A549 (cell line): ENCODE data around the gene SLC16A10. TPM values are rescaled to one million over a fixed set of nuclear protein-coding genes. Genes with fewer than 3 reads are reported as not detected.

ENCODE experiments used
- ATAC-seq, 2 experiments: fragments of 200-7000 bp in 1 of 2; fragments of >200 bp in 1 of 2; cut with Nextera tagmentation in 1 of 2; cut with Tn5 transposase in 1 of 2; 3 replicates each; pipeline versions ENCODE4 v1.8.0 to v1.9.1; 2018 to 2020; ENCODE audit warnings: mild to moderate bottlenecking in 1 of 2, moderate library complexity in 1 of 2
- CTCF ChIA-PET: fragments of 300-600 bp; sonication (Branson Sonifier 250); formaldehyde crosslinking; extraction: SDS; loops from one replicate; lab custom pipeline; 2021; ENCODE audit warnings: antibody characterized with exemption, inconsistent platforms; lab: Yijun Ruan, JAX
- POLR2A ChIA-PET: fragments of 350-600 bp; formaldehyde crosslinking; extraction: SDS; loops from one replicate; lab custom pipeline; 2021; ENCODE audit warnings: antibody characterized with exemption, inconsistent platforms; lab: Yijun Ruan, JAX
- DNase-seq, 2 experiments: peaks; one replicate each; pipeline versions ENCODE4 v3.0.0 to v3.0.0-alpha.2; 2011 to 2016; ENCODE audit warnings: low read depth in 1 of 2, low spot score in 1 of 2
- FAIRE-seq: peaks from 2 replicates; lab custom pipeline; 2011; peaks lifted over from hg19 to GRCh38; lab: Jason Lieb, UNC
- H3K27ac ChIP-seq, 2 experiments: fragments of >200 bp; sonication (Bioruptor Twin); formaldehyde crosslinking; 3 replicates each; pipeline ENCODE4 v1.5.1; 2016 to 2017
- H3K4me1 ChIP-seq: fragments of >200 bp; sonication (Bioruptor Twin); formaldehyde crosslinking; 3 replicates; pipeline ENCODE4 v1.6.1; 2016
- H3K4me2 ChIP-seq: fragments of >200 bp; sonication (Bioruptor Twin); formaldehyde crosslinking; 3 replicates; pipeline ENCODE4 v1.6.1; 2016
- H3K4me3 ChIP-seq: fragments of >200 bp; sonication (Bioruptor Twin); formaldehyde crosslinking; 3 replicates; pipeline ENCODE4 v1.5.1; 2016
- H3K9me3 ChIP-seq: fragments of >200 bp; sonication (Bioruptor Twin); formaldehyde crosslinking; 3 replicates; pipeline ENCODE4 v1.6.1; 2016
- BHLHE40 ChIP-seq: IDR thresholded peaks from 2 replicates; pipeline ENCODE4 v1.6.1; 2012; ENCODE audit warnings: low read depth, low read length, inconsistent platforms
- CBX8 ChIP-seq: fragments of 200-600 bp; sonication (generic); IDR thresholded peaks from 2 replicates; pipeline ENCODE4 v1.6.1; 2016
- EHF ChIP-seq: fragments of 250-450 bp; sonication (Bioruptor Pico); IDR thresholded peaks from 2 replicates; pipeline ENCODE4 v1.5.0; 2020; ENCODE audit warnings: mild to moderate bottlenecking
- EHMT2 ChIP-seq: fragments of 200-600 bp; sonication (generic); IDR thresholded peaks from 2 replicates; pipeline ENCODE4 v1.6.1; 2016; ENCODE audit warnings: antibody characterized with exemption, low read depth, mild to moderate bottlenecking, moderate library complexity
- FOSB ChIP-seq: fragments of 250-450 bp; sonication (Bioruptor Pico); IDR thresholded peaks from 2 replicates; pipeline ENCODE4 v1.5.0; 2020; ENCODE audit warnings: mild to moderate bottlenecking, moderate library complexity
- HOXB13 ChIP-seq: fragments of 250-450 bp; sonication (Bioruptor Pico); IDR thresholded peaks from 2 replicates; pipeline ENCODE4 v1.5.0; 2020; ENCODE audit warnings: low read depth, mild to moderate bottlenecking, moderate library complexity
- HOXB5 ChIP-seq: fragments of 250-450 bp; sonication (Bioruptor Pico); IDR thresholded peaks from 2 replicates; pipeline ENCODE4 v1.5.0; 2020; ENCODE audit warnings: mild to moderate bottlenecking, moderate library complexity
- KDM1A ChIP-seq: fragments of 200-600 bp; sonication (generic); IDR thresholded peaks from 2 replicates; pipeline ENCODE4 v1.6.1; 2016; ENCODE audit warnings: low read depth, mild to moderate bottlenecking
- MAFK ChIP-seq: fragments of 450-650 bp; IDR thresholded peaks from 2 replicates; pipeline ENCODE4 v1.6.1; 2014; ENCODE audit not compliant: partially characterized antibody
- NPAS2 ChIP-seq: fragments of 250-450 bp; sonication (Bioruptor Pico); IDR thresholded peaks from 2 replicates; pipeline ENCODE4 v1.8.0; 2022; ENCODE audit warnings: mild to moderate bottlenecking, moderate library complexity, borderline replicate concordance
- POLR2A ChIP-seq: IDR thresholded peaks from 2 replicates; pipeline ENCODE4 v1.6.1; 2012; ENCODE audit warnings: mild to moderate bottlenecking, low read length
- POLR2AphosphoS2 ChIP-seq: conservative IDR thresholded peaks from 2 replicates; pipeline ENCODE4 v1.6.1; 2012; ENCODE audit warnings: low read length, improper control_type of control experiment, inconsistent platforms
- RFX5 ChIP-seq: fragments of 450-650 bp; IDR thresholded peaks from 2 replicates; pipeline ENCODE4 v1.7.1; 2014; ENCODE audit warnings: antibody characterized with exemption, mild to moderate bottlenecking, moderate library complexity
- RNF2 ChIP-seq: fragments of 200-600 bp; sonication (generic); IDR thresholded peaks from 2 replicates; pipeline ENCODE4 v1.6.1; 2016; ENCODE audit warnings: low read depth, mild to moderate bottlenecking, antibody characterized with exemption, moderate library complexity, borderline replicate concordance
- ZSCAN20 ChIP-seq: fragments of 250-450 bp; sonication (Bioruptor Pico); IDR thresholded peaks from 2 replicates; pipeline ENCODE4 v1.8.0; 2022; ENCODE audit warnings: mild to moderate bottlenecking, moderate library complexity
- WGBS: methylation state at CpG from one replicate; pipeline ENCODE4 v1.1.6; 2017; ENCODE audit errors: missing lambda C conversion rate; 5-methylcytosine and 5-hydroxymethylcytosine counted together
- polyA plus RNA-seq, 4 experiments: library from polyadenylated mRNA; depleted of rRNA in 3 of 4; stranded (reverse); fragments of >200 nt; fragmentation: RNase III in 1 of 4; extraction: RNeasy Plus Mini Kit Qiagen cat#74134 plus additional on column Dnase treatment in 1 of 4; gene quantifications; 2 replicates in 3 of 4; 3 replicates in 1 of 4; pipeline ENCODE4 v1.2.3, GENCODE V29; 2011 to 2017
- TF ChIP-seq, protein P1 (sequence below): fragments of 250-450 bp; sonication (Bioruptor Pico); IDR thresholded peaks from 2 replicates; pipeline ENCODE4 v1.5.0; 2021; ENCODE audit warnings: mild to moderate bottlenecking, moderate library complexity, borderline replicate concordance
- TF ChIP-seq, protein P2 (sequence below): IDR thresholded peaks from 2 replicates; pipeline ENCODE4 v1.6.1; 2012; ENCODE audit warnings: low read depth, borderline replicate concordance
- TF ChIP-seq, protein P3 (sequence below): IDR thresholded peaks from 2 replicates; pipeline ENCODE4 v1.6.1; 2012
- TF ChIP-seq, protein P4 (sequence below): fragments of >200 bp; sonication (Bioruptor Twin); formaldehyde crosslinking; IDR thresholded peaks from 2 replicates; pipeline ENCODE4 v1.6.1; 2016
- TF ChIP-seq, protein P5 (sequence below): fragments of 200-600 bp; sonication (generic); IDR thresholded peaks from 2 replicates; pipeline ENCODE4 v1.6.1; 2016; ENCODE audit warnings: antibody characterized with exemption, mild to moderate bottlenecking, moderate library complexity

The SLC16A10 gene
- polyA plus RNA-seq, 2 of the 4 experiments (the other 2 are of a cell fraction), result 0.27 to 1.00 TPM

DNA sequence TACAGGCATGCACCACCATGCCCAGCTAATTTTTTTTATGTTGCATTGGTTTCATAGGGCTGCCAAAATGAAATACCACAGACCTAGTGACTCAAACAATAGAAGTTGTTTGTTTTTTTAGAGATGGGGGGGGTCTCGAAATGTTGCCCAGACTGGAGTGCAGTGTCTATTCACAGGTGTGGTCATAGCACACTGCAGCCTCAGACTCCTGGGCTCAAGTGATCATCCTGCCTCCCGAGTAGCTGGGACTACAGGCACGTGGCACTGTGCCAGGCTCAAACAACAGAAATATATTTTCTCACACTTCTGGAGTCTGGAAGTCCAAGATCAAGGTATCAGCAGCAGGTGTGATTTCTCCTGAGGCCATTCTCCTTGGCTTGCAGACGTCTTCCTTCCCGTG lies 6.6 kb upstream of the SLC16A10 start:
- no peaks in the 10 kb centered on the region for H3K4me1 ChIP-seq
- TF ChIP-seq EHF (CRISPR knock-in tag) (no peak), RFX5 (no peak), HOXB13 (CRISPR knock-in tag) (no peak), BHLHE40 (no peak), EHMT2 (no peak)
- TF ChIP-seq, protein P1, sequence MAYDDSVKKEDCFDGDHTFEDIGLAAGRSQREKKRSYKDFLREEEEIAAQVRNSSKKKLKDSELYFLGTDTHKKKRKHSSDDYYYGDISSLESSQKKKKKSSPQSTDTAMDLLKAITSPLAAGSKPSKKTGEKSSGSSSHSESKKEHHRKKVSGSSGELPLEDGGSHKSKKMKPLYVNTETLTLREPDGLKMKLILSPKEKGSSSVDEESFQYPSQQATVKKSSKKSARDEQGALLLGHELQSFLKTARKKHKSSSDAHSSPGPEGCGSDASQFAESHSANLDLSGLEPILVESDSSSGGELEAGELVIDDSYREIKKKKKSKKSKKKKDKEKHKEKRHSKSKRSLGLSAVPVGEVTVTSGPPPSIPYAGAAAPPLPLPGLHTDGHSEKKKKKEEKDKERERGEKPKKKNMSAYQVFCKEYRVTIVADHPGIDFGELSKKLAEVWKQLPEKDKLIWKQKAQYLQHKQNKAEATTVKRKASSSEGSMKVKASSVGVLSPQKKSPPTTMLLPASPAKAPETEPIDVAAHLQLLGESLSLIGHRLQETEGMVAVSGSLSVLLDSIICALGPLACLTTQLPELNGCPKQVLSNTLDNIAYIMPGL (CRISPR knock-in tag), result no peak
- no peak for FAIRE-seq
- no peaks in the 10 kb centered on the region for H3K9me3 ChIP-seq
- DNase-seq, result no peak
- no peak overlapping the region for H3K4me2 ChIP-seq
- no peak for ATAC-seq
- no peak overlapping the region for H3K27ac ChIP-seq
- H3K4me3 ChIP-seq, result no peak overlapping the region
- ChIA-PET POLR2A (no interaction called here), CTCF (no interaction called here)
- WGBS, result 30% methylated on average over 5 of the region's 5 CpGs

DNA sequence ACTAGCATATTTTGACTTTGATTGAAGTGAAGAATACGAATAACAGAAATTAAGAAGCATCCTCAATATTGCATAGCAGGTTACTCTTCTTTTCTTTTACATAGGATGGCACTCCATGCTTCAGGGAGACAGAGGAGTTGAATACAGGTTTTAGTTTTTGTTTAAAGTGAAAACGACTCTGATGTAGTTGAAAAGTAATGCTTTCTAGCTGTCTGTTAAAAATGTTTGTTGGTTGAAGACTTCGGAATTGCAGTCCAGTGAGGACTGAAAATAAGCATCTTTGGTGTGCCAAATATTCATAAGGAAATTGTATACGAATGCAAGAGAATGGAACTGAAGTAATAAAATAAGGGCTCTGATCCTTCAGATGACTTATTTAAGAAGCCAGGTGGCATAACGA lies 618 bp upstream of the SLC16A10 start:
- CTCF ChIA-PET, result no interaction called here
- H3K4me2 ChIP-seq, result peak overlapping the region; percentile 95
- no peak for ATAC-seq
- H3K4me1 ChIP-seq, result no peaks in the 10 kb centered on the region
- TF ChIP-seq CBX8, result peak; percentile 92
- peak; percentile 95; the same call in 1 of the 2 replicates for TF ChIP-seq RNF2
- TF ChIP-seq, protein P2, sequence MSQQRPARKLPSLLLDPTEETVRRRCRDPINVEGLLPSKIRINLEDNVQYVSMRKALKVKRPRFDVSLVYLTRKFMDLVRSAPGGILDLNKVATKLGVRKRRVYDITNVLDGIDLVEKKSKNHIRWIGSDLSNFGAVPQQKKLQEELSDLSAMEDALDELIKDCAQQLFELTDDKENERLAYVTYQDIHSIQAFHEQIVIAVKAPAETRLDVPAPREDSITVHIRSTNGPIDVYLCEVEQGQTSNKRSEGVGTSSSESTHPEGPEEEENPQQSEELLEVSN, result no peak
- TF ChIP-seq, all 56 proteins: peak for 2
- 16% methylated on average over 5 of the region's 5 CpGs for whole genome bisulfite sequencing
- H3K27ac ChIP-seq, result peak overlapping the region in 1 of 2 experiments; percentile 76; a peak in 2 of 6 replicates
- no peak for FAIRE-seq
- no peak for DNase-seq
- POLR2A ChIA-PET, result no interaction called here
- H3K4me3 ChIP-seq, result peak overlapping the region; percentile 70
- no peaks in the 10 kb centered on the region for H3K9me3 ChIP-seq

DNA sequence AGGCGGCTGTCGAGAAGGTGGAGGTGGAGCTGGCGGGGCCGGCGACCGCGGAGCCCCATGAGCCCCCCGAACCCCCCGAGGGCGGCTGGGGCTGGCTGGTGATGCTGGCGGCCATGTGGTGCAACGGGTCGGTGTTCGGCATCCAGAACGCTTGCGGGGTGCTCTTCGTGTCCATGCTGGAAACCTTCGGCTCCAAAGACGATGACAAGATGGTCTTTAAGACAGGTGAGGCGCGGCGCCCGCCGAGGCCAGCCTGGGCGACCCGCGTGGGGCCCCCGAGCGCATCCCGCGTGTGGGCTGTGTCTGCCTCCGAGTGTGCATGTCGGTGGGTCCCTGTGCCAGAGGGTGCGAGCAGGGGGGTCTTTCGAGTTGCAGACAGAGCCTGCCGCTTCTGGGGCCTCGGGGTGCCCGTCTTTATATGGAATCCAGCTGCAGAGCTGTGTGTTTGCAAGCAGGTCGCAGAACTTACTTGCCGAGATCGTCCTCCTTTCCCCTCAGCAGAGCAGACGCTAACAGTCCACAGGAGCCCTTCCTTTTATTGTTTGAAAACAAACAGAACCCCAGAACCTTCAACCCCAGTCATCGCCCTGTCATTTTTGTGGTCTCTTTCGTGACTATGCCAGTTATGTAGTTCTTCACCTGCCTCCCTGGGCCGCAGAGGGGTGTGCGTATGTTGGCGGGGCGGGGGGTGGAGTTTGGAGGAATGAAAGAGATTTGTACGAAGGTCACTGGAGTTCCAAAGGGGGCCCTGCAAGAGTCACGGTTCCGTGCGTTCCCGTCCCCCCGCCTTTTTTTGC lies 766 bp downstream of the SLC16A10 start:
- H3K4me3 ChIP-seq, result peak overlapping the region; percentile 70
- FAIRE-seq, result no peak
- TF ChIP-seq NPAS2 (CRISPR knock-in tag), result no peak
- TF ChIP-seq, all 56 proteins: peak for 0
- CTCF ChIA-PET, result no interaction called here
- POLR2A ChIA-PET, result no interaction called here
- H3K9me3 ChIP-seq, result no peaks in the 10 kb centered on the region
- H3K27ac ChIP-seq, result peak overlapping the region; percentile 39 to 76; a peak in 4 of 6 replicates
- H3K4me1 ChIP-seq, result no peaks in the 10 kb centered on the region
- ATAC-seq (peak; percentile 12 to 47; a peak in 2 of 6 replicates), DNase-seq (no peak)
- peak overlapping the region; percentile 95 for H3K4me2 ChIP-seq
- 41% methylated on average over 17 of the region's 54 CpGs for WGBS

DNA sequence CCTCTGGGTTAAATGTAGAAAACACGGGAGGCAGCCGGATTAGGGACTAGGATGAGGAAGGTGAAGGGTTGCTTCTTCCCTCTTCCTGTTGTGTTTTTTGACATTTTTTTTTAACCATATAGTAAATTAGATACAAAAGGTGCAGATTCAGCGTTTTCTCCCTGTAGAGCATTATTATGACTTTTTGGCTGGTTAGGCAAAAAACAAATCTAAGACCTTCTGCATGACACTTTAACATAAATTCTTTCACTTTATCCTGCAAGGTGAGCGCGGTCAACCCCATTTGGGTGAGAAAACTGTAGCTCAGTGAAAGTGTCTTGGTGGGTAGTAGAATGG lies 1.3 kb downstream of the SLC16A10 start:
- TF ChIP-seq MAFK (peak; percentile 74), POLR2AphosphoS2 (no peak), POLR2A (no peak)
- Histone ChIP-seq H3K27ac (no peak overlapping the region), H3K4me1 (no peaks in the 10 kb centered on the region), H3K4me3 (peak overlapping the region; percentile 70; the same call in 2 of the 3 replicates), H3K9me3 (no peaks in the 10 kb centered on the region), H3K4me2 (peak overlapping the region; percentile 95; the same call in 1 of the 3 replicates)
- ChIA-PET POLR2A (no interaction called here), CTCF (no interaction called here)
- WGBS, result 78% methylated on average over 5 of the region's 5 CpGs
- DNase-seq (no peak), ATAC-seq (no peak), FAIRE-seq (no peak)

DNA sequence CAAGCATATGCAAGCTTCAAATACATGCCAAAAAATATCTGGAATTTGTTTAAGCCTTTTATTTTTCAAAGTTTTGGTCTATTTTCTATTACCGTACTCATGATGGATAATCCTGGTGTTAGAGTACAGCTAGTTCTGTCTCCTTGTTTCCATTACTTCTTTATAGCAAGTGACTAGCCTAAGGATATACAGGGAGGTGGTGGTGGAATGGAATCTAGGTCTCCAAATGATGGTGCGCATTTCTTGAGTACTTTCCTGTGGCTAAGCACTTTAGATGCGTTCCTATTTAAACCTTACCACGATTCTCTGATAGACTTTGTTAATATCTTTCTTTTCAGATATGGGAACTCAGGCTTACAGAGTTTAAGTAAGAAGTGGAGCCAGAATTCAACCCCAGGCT lies 3.5 kb downstream of the SLC16A10 start:
- ChIA-PET POLR2A (no interaction called here), CTCF (no interaction called here)
- Histone ChIP-seq H3K4me3 (no peak overlapping the region), H3K27ac (no peak overlapping the region), H3K4me2 (no peak overlapping the region), H3K4me1 (no peaks in the 10 kb centered on the region), H3K9me3 (no peaks in the 10 kb centered on the region)
- WGBS, result 77% methylated on average over 4 of the region's 4 CpGs
- no peak for ATAC-seq
- no peak for FAIRE-seq
- DNase-seq, result no peak
- TF ChIP-seq, protein P3, sequence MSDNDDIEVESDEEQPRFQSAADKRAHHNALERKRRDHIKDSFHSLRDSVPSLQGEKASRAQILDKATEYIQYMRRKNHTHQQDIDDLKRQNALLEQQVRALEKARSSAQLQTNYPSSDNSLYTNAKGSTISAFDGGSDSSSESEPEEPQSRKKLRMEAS, result no peak
- TF ChIP-seq, protein P4, sequence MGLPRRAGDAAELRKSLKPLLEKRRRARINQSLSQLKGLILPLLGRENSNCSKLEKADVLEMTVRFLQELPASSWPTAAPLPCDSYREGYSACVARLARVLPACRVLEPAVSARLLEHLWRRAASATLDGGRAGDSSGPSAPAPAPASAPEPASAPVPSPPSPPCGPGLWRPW, result no peak
- TF ChIP-seq, protein P5, sequence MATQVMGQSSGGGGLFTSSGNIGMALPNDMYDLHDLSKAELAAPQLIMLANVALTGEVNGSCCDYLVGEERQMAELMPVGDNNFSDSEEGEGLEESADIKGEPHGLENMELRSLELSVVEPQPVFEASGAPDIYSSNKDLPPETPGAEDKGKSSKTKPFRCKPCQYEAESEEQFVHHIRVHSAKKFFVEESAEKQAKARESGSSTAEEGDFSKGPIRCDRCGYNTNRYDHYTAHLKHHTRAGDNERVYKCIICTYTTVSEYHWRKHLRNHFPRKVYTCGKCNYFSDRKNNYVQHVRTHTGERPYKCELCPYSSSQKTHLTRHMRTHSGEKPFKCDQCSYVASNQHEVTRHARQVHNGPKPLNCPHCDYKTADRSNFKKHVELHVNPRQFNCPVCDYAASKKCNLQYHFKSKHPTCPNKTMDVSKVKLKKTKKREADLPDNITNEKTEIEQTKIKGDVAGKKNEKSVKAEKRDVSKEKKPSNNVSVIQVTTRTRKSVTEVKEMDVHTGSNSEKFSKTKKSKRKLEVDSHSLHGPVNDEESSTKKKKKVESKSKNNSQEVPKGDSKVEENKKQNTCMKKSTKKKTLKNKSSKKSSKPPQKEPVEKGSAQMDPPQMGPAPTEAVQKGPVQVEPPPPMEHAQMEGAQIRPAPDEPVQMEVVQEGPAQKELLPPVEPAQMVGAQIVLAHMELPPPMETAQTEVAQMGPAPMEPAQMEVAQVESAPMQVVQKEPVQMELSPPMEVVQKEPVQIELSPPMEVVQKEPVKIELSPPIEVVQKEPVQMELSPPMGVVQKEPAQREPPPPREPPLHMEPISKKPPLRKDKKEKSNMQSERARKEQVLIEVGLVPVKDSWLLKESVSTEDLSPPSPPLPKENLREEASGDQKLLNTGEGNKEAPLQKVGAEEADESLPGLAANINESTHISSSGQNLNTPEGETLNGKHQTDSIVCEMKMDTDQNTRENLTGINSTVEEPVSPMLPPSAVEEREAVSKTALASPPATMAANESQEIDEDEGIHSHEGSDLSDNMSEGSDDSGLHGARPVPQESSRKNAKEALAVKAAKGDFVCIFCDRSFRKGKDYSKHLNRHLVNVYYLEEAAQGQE, result no peak
- TF ChIP-seq KDM1A, result no peak
- TF ChIP-seq HOXB5, result no peak
- no peak for TF ChIP-seq RFX5
- TF ChIP-seq FOSB (CRISPR knock-in tag), result no peak
- TF ChIP-seq RNF2, result no peak
- TF ChIP-seq ZSCAN20 (CRISPR knock-in tag), result no peak
